ENCODE data around the gene YIF1B. TPM values are rescaled to one million over a fixed set of nuclear protein-coding genes. Genes with fewer than 3 reads are reported as not detected.

The YIF1B gene
- total RNA-seq, 2 donors from 2014 or later = 28.8 to 58.3 TPM

GRCh38 chr19:38277969-38278680 lies 37.6 kb downstream of the YIF1B start:
- Histone ChIP-seq H3K27ac (peak overlapping the region; percentile 13), H3K9me3 (no peaks in the 10 kb centered on the region), H3K36me3 (no peaks in the 10 kb centered on the region), H3K27me3 (no peaks in the 10 kb centered on the region), H3K4me1 (no peaks in the 10 kb centered on the region), H3K4me3 (no peak overlapping the region), H3K9ac (ENCODE audit: low read depth in 2 of 2, low read length in 2 of 2) (peak overlapping the region in 1 of 2 donors; percentile 65)
- DNase-seq = no peak
- intact Hi-C loops (cut with DNase I) = no loop called here
- no peak for TF ChIP-seq CTCF (IDR thresholded peaks at IDR 0.05)

GRCh38 chr19:38277549-38277948 lies 38.2 kb downstream of the YIF1B start:
- DNase-seq = no peak
- no peaks in the 10 kb centered on the region for H3K9me3 ChIP-seq
- no peak for TF ChIP-seq CTCF (IDR thresholded peaks at IDR 0.05)
- H3K4me3 ChIP-seq = no peak overlapping the region
- peaks cover 2% of the 10 kb centered on the region for H3K4me1 ChIP-seq
- intact Hi-C loops (cut with DNase I) = no loop called here
- H3K9ac ChIP-seq (ENCODE audit: low read depth in 2 of 2, low read length in 2 of 2) = no peak overlapping the region
- H3K27ac ChIP-seq = peak overlapping the region; percentile 13
- no peaks in the 10 kb centered on the region for H3K27me3 ChIP-seq
- no peaks in the 10 kb centered on the region for H3K36me3 ChIP-seq

GRCh38 chr19:38276942-38277517 lies 38.7 kb downstream of the YIF1B start:
- no peak overlapping the region for H3K4me3 ChIP-seq
- H3K27me3 ChIP-seq = no peaks in the 10 kb centered on the region
- H3K9me3 ChIP-seq = no peaks in the 10 kb centered on the region
- no peak overlapping the region for H3K27ac ChIP-seq
- no peak overlapping the region for H3K9ac ChIP-seq (ENCODE audit: low read depth in 2 of 2, low read length in 2 of 2)
- intact Hi-C loops (cut with DNase I) = no loop called here
- TF ChIP-seq CTCF (IDR thresholded peaks at IDR 0.05) = no peak
- H3K36me3 ChIP-seq = no peaks in the 10 kb centered on the region
- peaks cover 6% of the 10 kb centered on the region for H3K4me1 ChIP-seq
- DNase-seq = no peak

- Histone ChIP-seq H3K27ac (peak overlapping the region; percentile 70), H3K4me3 (no peak overlapping the region), H3K9ac (ENCODE audit: low read depth in 2 of 2, low read length in 2 of 2) (peak overlapping the region; percentile 29 to 68), H3K9me3 (no peaks in the 10 kb centered on the region), H3K36me3 (no peaks in the 10 kb centered on the region), H3K4me1 (peaks cover 18% of the 10 kb centered on the region), H3K27me3 (no peaks in the 10 kb centered on the region)
- DNase-seq = peak; percentile 58
- intact Hi-C loops (cut with DNase I) = no loop called here
- no peak for TF ChIP-seq CTCF (IDR thresholded peaks at IDR 0.05)
Observed at GRCh38 chr19:38274739-38275138, 41.0 kb downstream of the YIF1B start.

GRCh38 chr19:38273499-38273898 lies 42.2 kb downstream of the YIF1B start:
- H3K9ac ChIP-seq (ENCODE audit: low read depth in 2 of 2, low read length in 2 of 2) = peak overlapping the region in 1 of 2 donors; percentile 30
- peak overlapping the region; percentile 70 for H3K27ac ChIP-seq
- no peak overlapping the region for H3K4me3 ChIP-seq
- intact Hi-C loops (cut with DNase I) = no loop called here
- H3K36me3 ChIP-seq = no peaks in the 10 kb centered on the region
- no peaks in the 10 kb centered on the region for H3K27me3 ChIP-seq
- H3K4me1 ChIP-seq = peaks cover 18% of the 10 kb centered on the region
- H3K9me3 ChIP-seq = no peaks in the 10 kb centered on the region
- TF ChIP-seq CTCF (IDR thresholded peaks at IDR 0.05) = no peak
- DNase-seq = peak; percentile 92

All from colonic mucosa (tissue), 4 donors.